Measurements from ENCODE around the gene IGF2BP2. TPM values are rescaled to one million over a fixed set of nuclear protein-coding genes. Genes with fewer than 3 reads are reported as not detected.

The IGF2BP2 gene
- total RNA-seq, 1 donor from 2014 or later = 17.4 TPM

- Histone ChIP-seq H3K9me3 (no peaks in the 10 kb centered on the region), H3K36me3 (no peaks in the 10 kb centered on the region), H3K4me3 (no peak overlapping the region), H3K27me3 (no peaks in the 10 kb centered on the region), H3K27ac (no peak overlapping the region), H3K4me1 (no peaks in the 10 kb centered on the region)
- TF ChIP-seq CTCF (IDR thresholded peaks at IDR 0.05) = no peak
- DNase-seq (no peak), ATAC-seq (peak; percentile 57)
- intact Hi-C loops (cut with DNase I) = no loop called here
These were observed 12.6 kb upstream of the IGF2BP2 start for GRCh38 chr3:185837414-185837813.

GRCh38 chr3:185831990-185832389 lies 7.1 kb upstream of the IGF2BP2 start:
- Histone ChIP-seq H3K4me3 (no peak overlapping the region), H3K27me3 (no peaks in the 10 kb centered on the region), H3K36me3 (no peaks in the 10 kb centered on the region), H3K9me3 (no peaks in the 10 kb centered on the region), H3K4me1 (no peaks in the 10 kb centered on the region), H3K27ac (no peak overlapping the region)
- intact Hi-C loops (cut with DNase I) = no loop called here
- DNase-seq (no peak), ATAC-seq (no peak)
- no peak for TF ChIP-seq CTCF (IDR thresholded peaks at IDR 0.05)

- Histone ChIP-seq H3K4me1 (no peaks in the 10 kb centered on the region), H3K9me3 (no peaks in the 10 kb centered on the region), H3K4me3 (no peak overlapping the region), H3K27me3 (peaks cover 1% of the 10 kb centered on the region), H3K36me3 (no peaks in the 10 kb centered on the region), H3K27ac (no peak overlapping the region)
- no peak for TF ChIP-seq CTCF (IDR thresholded peaks at IDR 0.05)
- intact Hi-C loops (cut with DNase I) = no loop called here
- DNase-seq = no peak
- ATAC-seq = no peak
These were observed 6.4 kb upstream of the IGF2BP2 start for GRCh38 chr3:185831195-185831594.

- ATAC-seq = no peak
- no peaks in the 10 kb centered on the region for H3K4me1 ChIP-seq
These were observed 5.4 kb upstream of the IGF2BP2 start for GRCh38 chr3:185830018-185830797.

GRCh38 chr3:185828755-185829154 lies 3.9 kb upstream of the IGF2BP2 start:
- H3K4me1 ChIP-seq = no peaks in the 10 kb centered on the region
- no peak for TF ChIP-seq CTCF (IDR thresholded peaks at IDR 0.05)
- H3K27me3 ChIP-seq = peaks cover 7% of the 10 kb centered on the region
- DNase-seq (no peak), ATAC-seq (no peak)
- intact Hi-C loops (cut with DNase I) = no loop called here
- no peaks in the 10 kb centered on the region for H3K9me3 ChIP-seq
- H3K36me3 ChIP-seq = no peaks in the 10 kb centered on the region
- H3K27ac ChIP-seq = no peak overlapping the region
- H3K4me3 ChIP-seq = no peak overlapping the region

More at GRCh38 chr3:185830018-185830797, 5.4 kb upstream of the IGF2BP2 start:
- intact Hi-C loops (cut with DNase I) = no loop called here
- no peak overlapping the region for H3K27ac ChIP-seq
- no peak for DNase-seq
- no peaks in the 10 kb centered on the region for H3K9me3 ChIP-seq
- peaks cover 7% of the 10 kb centered on the region for H3K27me3 ChIP-seq
- H3K4me3 ChIP-seq = no peak overlapping the region
- H3K36me3 ChIP-seq = no peaks in the 10 kb centered on the region
- TF ChIP-seq CTCF (IDR thresholded peaks at IDR 0.05) = no peak
